OCI-LY3 (cell line): ENCODE measurements around the gene C19orf73.

Experiments used
- CTCF ChIP-seq: fragments of 200-600, 300-600 bp; sonication (generic); IDR thresholded peaks from 2 replicates; pipeline ENCODE4 v1.5.1; 2014; ENCODE audit warnings: antibody characterized with exemption, low read length, low read depth
- EZH2phosphoT487 ChIP-seq: fragments of 200-600 bp; shearing (Covaris generic); IDR thresholded peaks from 2 replicates; pipeline ENCODE4 v1.6.1; 2018; ENCODE audit warnings: antibody characterized with exemption, mixed run types, low read depth

GRCh38 chr19:49092686-49093085 lies 26.3 kb downstream of the C19orf73 start:
- TF ChIP-seq CTCF (no peak), EZH2phosphoT487 (no peak)
